ENCODE results near the gene GPANK1. TPM values are rescaled to one million over a fixed set of nuclear protein-coding genes. Genes with fewer than 3 reads are reported as not detected.

The GPANK1 gene
- total RNA-seq, 1 experiment from 2014 or later: 29.1 TPM

- TF ChIP-seq MAX (CRISPR knock-in tag; IDR thresholded peaks at IDR 0.05): no peak
- TF ChIP-seq FOXP1 (CRISPR knock-in tag; IDR thresholded peaks at IDR 0.05; ENCODE audit: borderline replicate concordance): no peak
- TF ChIP-seq FOXP4 (CRISPR knock-in tag; IDR thresholded peaks at IDR 0.05): no peak
- no peak for TF ChIP-seq ARID4B (CRISPR knock-in tag; IDR thresholded peaks at IDR 0.05; ENCODE audit: borderline replicate concordance)
- no peak for TF ChIP-seq ATF3 (CRISPR knock-in tag; conservative IDR thresholded peaks at IDR 0.05)
- TF ChIP-seq GRHL2 (CRISPR knock-in tag; IDR thresholded peaks at IDR 0.05; ENCODE audit: insufficient replicate concordance, severe bottlenecking): no peak
- no peak for TF ChIP-seq CREB1 (CRISPR knock-in tag; IDR thresholded peaks at IDR 0.05)
- TF ChIP-seq RELA (CRISPR knock-in tag; IDR thresholded peaks at IDR 0.05; ENCODE audit: borderline replicate concordance): no peak
- TF ChIP-seq ATF2 (CRISPR knock-in tag; IDR thresholded peaks at IDR 0.05; ENCODE audit: borderline replicate concordance, low read depth): no peak
- no peak for TF ChIP-seq FOXJ3 (CRISPR knock-in tag; IDR thresholded peaks at IDR 0.05; ENCODE audit: borderline replicate concordance)
- TF ChIP-seq ZSCAN18 (CRISPR knock-in tag; IDR thresholded peaks at IDR 0.05): no peak
Observed at GRCh38 chr6:31642798-31643570, 21.8 kb downstream of the GPANK1 start (continued).

GRCh38 chr6:31641370-31641769 lies 23.4 kb downstream of the GPANK1 start:
- POLR2A ChIA-PET: interaction anchor here (0.5 kb wide), 1 partner anchor 44 kb away, joined by 5 read pairs; no protein-coding TSS in a partner anchor
- Mint-ChIP-seq H3K4me3 (no peak overlapping the region), H3K27ac (no peak overlapping the region), H3K9me3 (no peaks in the 10 kb centered on the region), H3K27me3 (ENCODE audit: low read depth) (no peaks in the 10 kb centered on the region), H3K36me3 (peaks cover 70% of the 10 kb centered on the region), H3K4me1 (no peaks in the 10 kb centered on the region)
- DNase-seq (ENCODE audit: low spot score): no peak
- CTCF ChIA-PET: no interaction called here
- no peak for ATAC-seq
- TF ChIP-seq ESRRA (CRISPR knock-in tag; IDR thresholded peaks at IDR 0.05; ENCODE audit: borderline replicate concordance) (no peak), ZNF219 (CRISPR knock-in tag; IDR thresholded peaks at IDR 0.05; ENCODE audit: borderline replicate concordance) (no peak), NFE2L1 (CRISPR knock-in tag; IDR thresholded peaks at IDR 0.05) (no peak), ZSCAN18 (CRISPR knock-in tag; IDR thresholded peaks at IDR 0.05) (no peak), GTF2I (CRISPR knock-in tag; conservative IDR thresholded peaks at IDR 0.05) (no peak), KAT7 (CRISPR knock-in tag; IDR thresholded peaks at IDR 0.05; ENCODE audit: borderline replicate concordance) (no peak), JAZF1 (CRISPR knock-in tag; IDR thresholded peaks at IDR 0.05) (no peak), ATF2 (CRISPR knock-in tag; IDR thresholded peaks at IDR 0.05; ENCODE audit: borderline replicate concordance, low read depth) (no peak), CTCF (IDR thresholded peaks at IDR 0.05) (no peak), JUN (CRISPR knock-in tag; IDR thresholded peaks at IDR 0.05) (no peak)

Data from WTC11 (cell line).